Dendritic cell treated with granulocyte-macrophage colony-stimulating factor and Interleukin-4, amounts not matched to agents 40 ng/mL and 50 ng/mL, for 4 days (primary cell): ENCODE measurements around the gene KIF9.
"Not testable (repeated sequence)": the region's sequence is repeated elsewhere in the genome, so short reads cannot be mapped to it uniquely, and the experiment has no call there.

ENCODE experiments used
- H3K27ac Mint-ChIP-seq: one replicate; pipeline ENCODE4 v1.8.0; 2022; ENCODE audit warnings: mild to moderate bottlenecking, mixed read lengths
- H3K27me3 Mint-ChIP-seq: one replicate; pipeline ENCODE4 v1.8.0; 2022; ENCODE audit warnings: mild to moderate bottlenecking, mixed read lengths
- H3K36me3 Mint-ChIP-seq: one replicate; pipeline ENCODE4 v1.8.0; 2022; ENCODE audit warnings: low read depth, mixed read lengths
- H3K4me1 Mint-ChIP-seq: one replicate; pipeline ENCODE4 v1.8.0; 2022; ENCODE audit warnings: low read depth, mixed read lengths
- H3K4me3 Mint-ChIP-seq: one replicate; pipeline ENCODE4 v1.8.0; 2022; ENCODE audit warnings: mild to moderate bottlenecking, moderate library complexity, mixed read lengths
- H3K9me3 Mint-ChIP-seq: one replicate; pipeline ENCODE4 v1.8.0; 2022; ENCODE audit warnings: mixed read lengths
- intact Hi-C: fragments of 100-400 bp; cut with micrococcal nuclease; formaldehyde crosslinking; loops from one replicate; pipeline ENCODE4 v1.15.0; 2022

The KIF9 gene

DNA sequence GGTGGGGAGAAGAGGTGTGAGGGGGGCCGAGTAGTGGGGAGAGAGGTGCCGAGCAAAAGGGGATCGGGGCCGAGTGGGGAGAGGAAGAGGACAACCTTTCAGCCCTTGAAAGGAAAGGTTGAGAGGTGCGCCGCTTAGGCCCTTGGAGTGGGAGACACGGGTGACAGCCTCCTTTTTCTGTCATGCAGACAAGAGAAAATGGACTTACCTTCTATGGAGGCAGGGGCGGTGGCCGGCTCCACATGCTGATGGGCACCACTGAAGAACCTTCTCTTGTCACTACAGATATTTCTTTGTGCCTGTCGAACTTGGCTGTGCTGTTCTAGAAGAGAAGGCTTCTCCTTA is 566 bp upstream of the KIF9 start:
- intact Hi-C loops: loop anchor here (2.0 kb wide), 3 partner anchors 32 to 98 kb away; partner anchors contain the start of gene PTPN23
- Mint-ChIP-seq H3K36me3 (peaks cover 37% of the 10 kb centered on the region), H3K27me3 (no peaks in the 10 kb centered on the region), H3K4me1 (peaks cover 60% of the 10 kb centered on the region), H3K4me3 (peak overlapping the region; percentile 98), H3K27ac (peak overlapping the region; percentile 93), H3K9me3 (no peaks in the 10 kb centered on the region)

DNA sequence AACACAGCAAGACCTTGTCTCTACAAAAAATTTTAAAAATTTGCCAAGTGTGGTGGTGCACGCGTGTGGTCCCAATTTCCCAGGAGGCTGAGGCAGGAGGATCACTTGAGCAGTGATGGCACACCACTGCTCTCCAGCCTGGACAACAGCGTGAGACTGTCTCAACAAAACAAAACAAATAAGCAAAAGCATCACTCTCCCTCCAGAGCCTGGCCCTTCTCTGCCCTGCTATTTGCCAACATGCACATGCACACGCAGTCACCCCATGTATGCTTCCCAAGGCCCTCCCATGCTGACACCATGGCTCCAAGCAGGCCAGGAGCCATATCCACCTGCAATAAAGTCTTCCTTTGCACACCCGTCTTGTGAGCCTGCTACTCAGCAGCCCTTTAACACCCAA is 2.1 kb downstream of the KIF9 start:
- no peaks in the 10 kb centered on the region for H3K27me3 Mint-ChIP-seq
- H3K4me3 Mint-ChIP-seq: no peak overlapping the region
- no peak overlapping the region for H3K27ac Mint-ChIP-seq
- no peaks in the 10 kb centered on the region for H3K9me3 Mint-ChIP-seq
- H3K4me1 Mint-ChIP-seq: peaks cover 35% of the 10 kb centered on the region
- peaks cover 23% of the 10 kb centered on the region for H3K36me3 Mint-ChIP-seq
- intact Hi-C loops: no loop called here

DNA sequence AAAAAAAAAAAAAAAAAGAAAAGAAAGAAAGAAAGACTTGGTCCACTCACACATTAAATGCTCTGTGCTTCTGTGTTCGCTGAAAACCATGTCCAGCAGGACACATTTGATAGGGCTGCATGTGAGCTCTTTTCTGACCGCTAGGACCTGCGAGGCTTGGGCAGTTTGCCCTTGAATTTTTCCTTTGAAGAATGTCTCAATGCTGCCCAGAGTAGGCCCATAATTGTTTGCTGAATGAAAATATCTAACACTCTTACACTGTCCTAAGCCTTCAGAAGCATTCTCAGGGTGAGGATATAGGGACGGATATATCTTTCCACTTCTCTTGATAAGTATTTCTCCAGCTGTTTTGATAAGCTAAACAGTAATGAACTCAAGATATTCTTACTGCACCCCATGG is 6.0 kb downstream of the KIF9 start:
- Mint-ChIP-seq H3K4me1 (peaks cover 20% of the 10 kb centered on the region), H3K27ac (no peak overlapping the region), H3K36me3 (no peaks in the 10 kb centered on the region), H3K9me3 (no peaks in the 10 kb centered on the region), H3K27me3 (no peaks in the 10 kb centered on the region), H3K4me3 (no peak overlapping the region)
- intact Hi-C loops: no loop called here

DNA sequence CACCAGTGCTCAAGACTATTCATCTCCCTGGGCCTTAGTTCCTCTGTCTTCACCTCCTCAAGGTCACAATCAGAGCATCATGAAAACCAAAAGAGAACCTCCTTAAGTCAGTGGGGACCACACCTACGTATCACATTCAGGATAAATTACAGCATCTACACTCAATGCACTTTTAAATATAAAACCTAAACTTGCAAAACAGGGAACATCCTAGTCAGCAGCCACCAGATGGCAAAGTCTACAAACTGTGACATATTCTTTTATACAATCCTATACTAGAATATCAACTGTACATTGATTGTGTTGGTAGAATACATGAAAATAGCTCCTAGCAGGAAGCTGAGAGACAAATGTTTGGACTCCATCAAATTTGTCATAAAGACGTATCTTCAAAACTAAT is 7.9 kb downstream of the KIF9 start:
- no peak overlapping the region for H3K4me3 Mint-ChIP-seq
- no peaks in the 10 kb centered on the region for H3K36me3 Mint-ChIP-seq
- H3K27me3 Mint-ChIP-seq: no peaks in the 10 kb centered on the region
- no peak overlapping the region for H3K27ac Mint-ChIP-seq
- peaks cover 19% of the 10 kb centered on the region for H3K4me1 Mint-ChIP-seq
- intact Hi-C loops: no loop called here
- H3K9me3 Mint-ChIP-seq: no peaks in the 10 kb centered on the region

DNA sequence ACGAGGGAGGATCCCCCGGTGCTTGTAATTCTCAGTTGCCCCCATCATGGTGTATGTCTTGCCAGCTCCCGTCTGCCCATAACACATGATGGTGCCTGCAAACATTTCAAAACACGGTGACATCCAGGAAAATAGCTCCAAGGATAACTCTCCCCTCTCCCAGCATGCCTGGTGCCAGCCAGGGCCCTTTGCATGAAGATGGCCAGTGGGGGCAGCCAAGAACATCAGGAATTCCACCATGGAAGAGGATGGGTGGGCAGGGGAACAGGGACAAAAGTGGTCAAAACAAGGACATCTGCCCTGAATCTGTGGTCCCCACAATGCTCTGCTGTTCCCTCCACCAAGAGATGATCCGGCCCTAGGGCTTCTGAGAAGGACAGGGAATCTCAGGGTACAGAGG is 9.0 kb downstream of the KIF9 start:
- no peak overlapping the region for H3K4me3 Mint-ChIP-seq
- intact Hi-C loops: no loop called here

DNA sequence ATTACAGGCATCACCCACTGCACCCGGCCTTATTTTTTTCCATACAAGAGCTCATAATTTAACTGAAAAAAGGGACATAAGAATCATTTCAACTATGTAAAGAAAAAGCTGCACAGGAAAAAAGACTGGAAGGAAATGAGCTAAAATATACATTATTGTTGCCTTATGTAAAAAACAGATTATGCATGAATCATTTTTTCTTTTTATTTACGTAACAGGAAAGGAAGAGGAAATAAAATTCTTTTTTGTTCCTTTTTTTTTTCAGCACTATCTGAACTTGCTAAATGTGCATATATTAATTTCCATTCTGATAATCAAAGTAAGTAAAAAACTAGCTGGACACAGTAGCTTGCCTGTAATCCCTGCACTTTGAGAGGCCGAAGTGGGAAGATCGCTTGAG is 12.1 kb downstream of the KIF9 start:
- H3K4me3 Mint-ChIP-seq: no peak overlapping the region
- no peaks in the 10 kb centered on the region for H3K27me3 Mint-ChIP-seq
- H3K4me1 Mint-ChIP-seq: peaks cover 41% of the 10 kb centered on the region
- no peaks in the 10 kb centered on the region for H3K36me3 Mint-ChIP-seq
- intact Hi-C loops: no loop called here
- H3K27ac Mint-ChIP-seq: no peak overlapping the region
- no peaks in the 10 kb centered on the region for H3K9me3 Mint-ChIP-seq

More for the DNA sequence above, 9.0 kb downstream of the KIF9 start:
- H3K4me1 Mint-ChIP-seq: peaks cover 27% of the 10 kb centered on the region
- H3K27ac Mint-ChIP-seq: no peak overlapping the region
- no peaks in the 10 kb centered on the region for H3K27me3 Mint-ChIP-seq
- no peaks in the 10 kb centered on the region for H3K36me3 Mint-ChIP-seq
- no peaks in the 10 kb centered on the region for H3K9me3 Mint-ChIP-seq

DNA sequence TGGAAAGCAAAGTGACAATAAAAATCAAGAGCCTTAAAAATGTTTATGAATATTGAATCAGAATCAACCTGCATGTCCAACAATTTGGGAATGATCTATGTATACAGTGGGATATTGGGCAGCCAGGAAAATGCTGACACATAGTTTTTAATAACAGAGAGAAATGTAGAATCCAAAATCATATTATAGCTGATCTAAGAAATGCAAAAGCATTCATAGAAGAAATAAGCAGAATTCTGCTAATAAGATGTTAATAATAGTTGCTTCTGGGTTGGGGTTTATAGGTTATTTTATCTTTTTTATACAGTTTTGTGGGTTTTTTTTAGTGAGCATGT is 15.1 kb downstream of the KIF9 start:
- H3K4me1 Mint-ChIP-seq: peaks cover 43% of the 10 kb centered on the region
- H3K4me3 Mint-ChIP-seq: no peak overlapping the region
- intact Hi-C loops: no loop called here
- H3K27me3 Mint-ChIP-seq: no peaks in the 10 kb centered on the region
- H3K9me3 Mint-ChIP-seq: no peaks in the 10 kb centered on the region
- no peak overlapping the region for H3K27ac Mint-ChIP-seq
- H3K36me3 Mint-ChIP-seq: no peaks in the 10 kb centered on the region

DNA sequence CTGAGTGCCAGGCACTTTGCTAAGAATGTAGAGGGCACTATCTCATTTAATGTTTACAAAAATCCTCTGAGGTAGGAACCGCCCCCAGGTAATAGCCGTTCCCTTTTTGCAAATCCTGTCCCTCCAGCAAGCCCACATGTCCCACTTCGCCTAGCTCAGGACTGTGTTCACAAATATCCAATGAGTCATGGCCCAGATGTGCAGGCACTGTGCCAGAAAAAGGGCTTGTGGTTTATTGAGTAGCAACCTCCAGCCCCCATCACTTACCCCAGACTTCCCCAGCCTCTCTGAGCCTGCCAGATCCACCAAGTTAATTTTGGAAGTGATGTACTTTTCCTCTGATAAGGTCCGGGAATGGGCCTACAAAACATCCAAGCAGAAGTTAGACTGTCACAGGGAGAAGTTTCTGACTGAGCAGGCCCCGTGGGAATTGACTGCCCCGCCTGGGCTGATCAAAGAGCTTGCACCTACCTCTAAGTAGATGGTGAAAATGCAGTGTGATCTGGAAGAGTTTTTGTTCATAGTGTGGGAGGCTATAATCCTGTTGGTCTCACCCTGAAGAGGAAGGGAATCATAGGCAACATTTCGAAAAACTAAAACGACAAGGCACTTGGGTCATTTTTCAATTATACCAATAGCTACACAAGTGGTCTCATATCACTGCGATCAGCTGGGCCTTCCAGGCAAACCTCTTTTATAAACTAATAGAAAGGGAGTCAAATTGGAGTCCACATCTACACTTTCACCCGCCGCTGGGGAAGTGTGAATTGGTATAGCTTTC is 15.7 kb downstream of the KIF9 start:
- Mint-ChIP-seq H3K27me3 (no peaks in the 10 kb centered on the region), H3K9me3 (no peaks in the 10 kb centered on the region), H3K36me3 (no peaks in the 10 kb centered on the region), H3K4me1 (peaks cover 43% of the 10 kb centered on the region), H3K4me3 (no peak overlapping the region), H3K27ac (peak overlapping the region; percentile 16)
- intact Hi-C loops: no loop called here

DNA sequence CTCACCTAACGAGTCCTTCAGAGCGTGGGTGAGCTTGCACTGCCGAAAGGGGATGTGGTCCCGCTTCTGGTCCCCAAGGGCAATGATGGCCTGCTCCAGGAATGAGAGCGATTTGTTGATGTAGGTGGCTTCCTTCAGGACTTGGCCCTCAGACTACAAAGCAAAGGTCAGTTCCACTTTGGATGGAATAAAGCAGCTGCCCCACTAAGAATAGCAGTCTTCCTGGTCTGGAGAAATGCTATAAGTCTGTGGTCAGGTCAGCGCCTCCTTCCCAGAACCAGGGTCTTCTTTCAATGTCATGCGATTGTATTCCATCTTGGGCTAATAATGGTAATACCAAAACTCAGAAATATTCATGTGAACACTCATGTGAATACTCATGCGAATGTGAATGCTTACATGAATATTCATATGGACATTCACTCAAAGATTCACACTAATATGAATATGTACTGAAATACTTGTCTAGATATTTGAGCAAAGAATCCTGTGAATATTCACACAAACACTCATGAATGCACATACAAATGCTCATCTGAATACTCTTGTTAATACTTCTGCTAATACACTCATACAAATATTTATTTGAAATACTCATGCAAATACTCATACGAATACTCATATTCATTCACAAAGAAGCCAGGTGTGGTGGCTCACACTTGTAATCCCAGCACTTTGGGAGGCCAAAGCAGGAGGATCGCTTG is 16.7 kb downstream of the KIF9 start:
- no peaks in the 10 kb centered on the region for H3K27me3 Mint-ChIP-seq
- intact Hi-C loops: no loop called here
- no peaks in the 10 kb centered on the region for H3K36me3 Mint-ChIP-seq
- no peaks in the 10 kb centered on the region for H3K9me3 Mint-ChIP-seq
- H3K4me1 Mint-ChIP-seq: peaks cover 46% of the 10 kb centered on the region
- H3K27ac Mint-ChIP-seq: no peak overlapping the region
- no peak overlapping the region for H3K4me3 Mint-ChIP-seq

DNA sequence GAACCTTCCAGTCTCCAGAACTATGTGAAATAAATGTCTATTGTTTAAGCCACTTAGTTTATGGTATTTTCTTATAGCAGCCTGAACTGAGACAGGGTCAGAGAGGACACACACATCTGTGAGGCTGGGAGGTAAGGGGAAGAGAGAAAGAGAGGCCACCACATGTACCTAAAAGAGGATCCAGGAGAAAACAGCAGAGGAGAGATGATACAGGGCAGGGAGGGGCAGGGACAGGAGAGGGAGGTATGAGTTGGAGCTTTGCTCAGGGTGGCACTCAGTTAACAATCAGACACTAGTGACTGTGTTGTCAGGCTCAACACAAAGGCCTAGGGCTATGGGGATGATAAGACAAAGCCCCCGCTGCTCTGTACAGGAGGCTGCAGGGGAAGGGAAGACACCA is 17.6 kb downstream of the KIF9 start:
- Mint-ChIP-seq H3K27ac (no peak overlapping the region), H3K27me3 (peaks cover 3% of the 10 kb centered on the region), H3K9me3 (no peaks in the 10 kb centered on the region), H3K36me3 (no peaks in the 10 kb centered on the region), H3K4me1 (peaks cover 46% of the 10 kb centered on the region), H3K4me3 (no peak overlapping the region)
- intact Hi-C loops: no loop called here

DNA sequence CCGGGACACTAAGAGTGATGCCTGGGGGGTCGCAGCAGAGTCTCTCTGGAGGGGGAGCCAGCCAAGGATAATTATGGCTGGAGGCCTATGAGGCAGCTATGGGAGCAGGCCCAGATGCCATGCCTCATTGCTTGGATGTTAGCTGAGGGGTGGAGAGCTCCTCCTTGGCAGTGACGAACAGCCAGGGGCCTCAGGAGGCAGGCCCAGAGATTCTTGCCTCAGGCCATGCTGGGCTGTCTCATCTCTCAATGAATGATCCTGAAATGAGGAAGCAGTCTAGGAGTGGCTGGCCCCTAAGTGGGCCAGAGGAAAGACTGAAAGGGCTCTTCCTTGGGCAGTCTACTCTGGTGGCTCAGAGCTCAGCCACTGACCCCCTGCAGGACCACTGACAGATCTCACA is 21.3 kb downstream of the KIF9 start:
- H3K27me3 Mint-ChIP-seq: peaks cover 3% of the 10 kb centered on the region
- no peaks in the 10 kb centered on the region for H3K9me3 Mint-ChIP-seq
- H3K4me3 Mint-ChIP-seq: no peak overlapping the region
- no peaks in the 10 kb centered on the region for H3K36me3 Mint-ChIP-seq
- no peak overlapping the region for H3K27ac Mint-ChIP-seq
- intact Hi-C loops: no loop called here
- H3K4me1 Mint-ChIP-seq: peaks cover 27% of the 10 kb centered on the region

DNA sequence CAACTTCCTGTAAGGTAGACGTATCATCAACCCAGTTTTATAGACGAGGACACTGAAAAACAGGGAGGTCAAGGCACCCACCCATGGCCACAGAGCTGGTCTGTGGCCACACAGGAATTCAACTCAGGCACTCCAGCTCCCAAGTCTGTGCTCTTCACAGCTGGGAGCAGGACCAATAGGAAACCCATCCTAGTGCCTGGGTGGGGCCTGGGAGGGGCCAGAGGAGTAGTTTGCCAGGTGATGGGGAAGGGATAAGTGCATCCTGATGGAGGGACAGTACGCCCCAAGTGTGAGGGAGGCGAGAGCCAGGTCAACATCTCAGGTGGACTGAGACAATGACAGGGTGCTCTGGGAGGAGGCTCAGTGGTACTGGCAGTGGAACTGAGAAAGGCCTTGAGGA is 22.0 kb downstream of the KIF9 start:
- Mint-ChIP-seq H3K4me3 (no peak overlapping the region), H3K27ac (no peak overlapping the region), H3K36me3 (no peaks in the 10 kb centered on the region), H3K27me3 (peaks cover 3% of the 10 kb centered on the region), H3K9me3 (no peaks in the 10 kb centered on the region), H3K4me1 (peaks cover 24% of the 10 kb centered on the region)
- intact Hi-C loops: no loop called here

DNA sequence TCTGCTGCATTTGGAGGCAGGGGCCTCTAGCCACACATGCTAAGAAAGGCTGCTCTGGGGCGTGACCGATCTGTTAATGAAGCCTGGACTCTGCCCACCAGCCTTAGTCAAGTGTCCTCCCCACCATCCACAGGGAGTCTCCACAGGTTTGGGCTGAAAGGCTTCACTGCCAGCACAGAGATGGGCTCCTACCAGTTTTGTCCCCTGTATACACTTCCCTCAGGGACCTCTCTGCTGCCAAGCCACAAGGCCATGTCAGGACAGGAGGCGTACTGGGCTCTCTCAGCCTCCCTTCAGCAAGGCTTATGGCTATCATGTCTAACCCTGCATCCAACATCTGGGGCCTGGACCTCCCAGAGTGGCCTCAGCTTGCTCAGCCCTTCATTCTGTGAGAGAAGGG is 23.5 kb downstream of the KIF9 start:
- Mint-ChIP-seq H3K4me1 (peaks cover 15% of the 10 kb centered on the region), H3K36me3 (no peaks in the 10 kb centered on the region), H3K27ac (no peak overlapping the region), H3K9me3 (no peaks in the 10 kb centered on the region), H3K27me3 (peaks cover 3% of the 10 kb centered on the region), H3K4me3 (no peak overlapping the region)
- intact Hi-C loops: no loop called here

DNA sequence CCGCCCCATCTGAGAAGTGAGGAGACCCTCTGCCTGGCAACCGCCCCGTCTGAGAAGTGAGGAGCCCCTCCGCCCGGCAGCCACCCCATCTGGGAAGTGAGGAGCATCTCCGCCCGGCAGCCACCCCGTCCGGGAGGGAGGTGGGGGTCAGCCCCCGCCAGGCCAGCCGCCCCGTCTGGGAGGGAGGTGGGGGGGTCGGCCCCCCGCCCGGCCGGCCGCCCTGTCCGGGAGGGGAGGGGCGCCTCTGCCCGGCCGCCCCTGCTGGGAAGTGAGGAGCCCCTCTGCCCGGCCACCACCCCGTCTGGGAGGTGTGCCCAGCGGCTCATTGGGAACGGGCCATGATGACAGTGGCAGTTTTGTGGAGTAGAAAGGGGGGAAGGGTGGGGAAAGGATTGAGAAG is 26.3 kb downstream of the KIF9 start:
- H3K4me3 Mint-ChIP-seq, H3K27me3 Mint-ChIP-seq, intact Hi-C loops, H3K36me3 Mint-ChIP-seq, H3K9me3 Mint-ChIP-seq, H3K27ac Mint-ChIP-seq: not testable (repeated sequence)
- peaks cover 11% of the 10 kb centered on the region for H3K4me1 Mint-ChIP-seq

DNA sequence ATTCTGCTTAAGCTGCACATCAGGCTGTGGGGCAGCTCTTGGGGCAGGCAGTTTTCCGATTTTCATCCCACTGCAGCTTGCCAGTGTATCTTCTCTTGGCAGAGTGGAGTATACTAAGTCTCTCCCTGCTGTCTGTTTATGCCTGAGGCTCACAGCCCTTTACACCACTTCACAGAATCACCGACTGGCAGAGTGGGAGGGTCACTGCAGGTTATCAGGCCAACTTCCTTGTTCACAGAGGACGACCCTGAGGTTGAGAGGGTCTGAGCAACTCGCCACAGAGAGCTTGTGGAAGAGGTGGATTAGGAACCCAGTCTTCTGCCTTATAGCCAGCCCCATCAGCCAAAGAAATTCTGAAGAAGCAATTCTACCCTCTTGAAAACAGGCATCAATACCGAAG is 30.9 kb downstream of the KIF9 start:
- peaks cover 7% of the 10 kb centered on the region for H3K4me1 Mint-ChIP-seq
- H3K9me3 Mint-ChIP-seq: no peaks in the 10 kb centered on the region
- no peak overlapping the region for H3K27ac Mint-ChIP-seq
- H3K4me3 Mint-ChIP-seq: no peak overlapping the region
- no peaks in the 10 kb centered on the region for H3K27me3 Mint-ChIP-seq
- no peaks in the 10 kb centered on the region for H3K36me3 Mint-ChIP-seq
- intact Hi-C loops: no loop called here
